ENCODE data around the gene TMEM120B. TPM values are rescaled to one million over a fixed set of nuclear protein-coding genes. Genes with fewer than 3 reads are reported as not detected.
A peak's percentile ranks its signal among the peaks of the same experiment; 100 is the strongest.

Gene TMEM120B
- total and polyA plus RNA-seq, 2 of the 13 experiments (the other 11 are each of a cell fraction or from before 2014, with no cell fraction given): 7.1 to 12.9 TPM

- Histone ChIP-seq H3K36me3 (replicated peaks in 1 of 2; ENCODE audit: control insufficient read depth in 1 of 2, insufficient read depth in 2 of 2, low read length in 2 of 2) (peaks cover 9 to 12% of the 10 kb centered on the region in 2 experiments; a peak in 2 of 5 replicates), H3K27me3 (ENCODE audit: control insufficient read depth in 1 of 2, insufficient read depth in 2 of 2, low read length in 2 of 2) (no peaks in the 10 kb centered on the region; a peak in 1 of 5 replicates), H3K9ac (ENCODE audit: insufficient read depth, low read depth, low read length) (peak overlapping the region; percentile 98), H3K79me2 (ENCODE audit: insufficient read depth, low read length) (peaks cover 46% of the 10 kb centered on the region), H2AFZ (ENCODE audit: low read length) (no peak overlapping the region), H4K20me1 (ENCODE audit: insufficient read depth, low read length) (0 out of 2 replicates have a peak, but pooled peaks cover 2% of the 10 kb centered on the region), H3K27ac (ENCODE audit: extremely low read length, insufficient read depth, low read length) (peak overlapping the region; percentile 77), H3K4me1 (ENCODE audit: insufficient read depth, low read length) (peaks cover 27% of the 10 kb centered on the region), H3K4me2 (ENCODE audit: low read depth, low read length) (peak overlapping the region; percentile 100), H3K4me3 (replicated peaks in 1 of 3; ENCODE audit: insufficient read depth in 1 of 3, low read depth in 2 of 3, low read length in 3 of 3) (peak overlapping the region; percentile 71 to 88 (median 79)), H3K9me3 (ENCODE audit: low read length) (no peaks in the 10 kb centered on the region)
- WGBS (ENCODE audit: low lambda C conversion rate): 2% methylated on average over 25 of the region's 63 CpGs
- no peak for FAIRE-seq
- no TSS peak for BruUV-seq (replicated peaks)
- ChIA-PET POLR2A (interaction anchor here (1.5 to 14.5 kb wide), 4 partner anchors 2 to 57 kb away, joined by 4 to 393 read pairs (median 209); partner anchors contain the start of genes HPD, RHOF and SETD1B), CTCF (ENCODE audit: low intra/inter-chr PET ratio, low total read pairs) (no interaction called here)
- intact Hi-C loops (cut with micrococcal nuclease; ENCODE audit: unreplicated experiment) (no loop called here), in situ Hi-C loops (cut with HindIII; ENCODE audit: extremely low pct_ligation_motif_present, low pct_unique_long_range_greater_than_20kb) (no loop called here)
- ATAC-seq: peak; percentile 28
- peak; percentile 55 for DNase-seq (ENCODE audit: low spot score)
- peak; percentile 21; the same call in 1 of the 2 replicates for TF ChIP-seq SALL2 (CRISPR knock-in tag; IDR thresholded peaks at IDR 0.05)
- TF ChIP-seq TEAD2 (CRISPR knock-in tag; IDR thresholded peaks at IDR 0.05): no peak
- TF ChIP-seq HINFP (CRISPR knock-in tag; IDR thresholded peaks at IDR 0.05; ENCODE audit: low read depth): no peak
- no peak for TF ChIP-seq ZMAT3 (CRISPR knock-in tag; conservative IDR thresholded peaks at IDR 0.05)
- no peak for TF ChIP-seq HOXD1 (CRISPR knock-in tag; IDR thresholded peaks at IDR 0.05)
- TF ChIP-seq ZNF546 (CRISPR knock-in tag; conservative IDR thresholded peaks at IDR 0.05): no peak
- TF ChIP-seq ZNF605 (CRISPR knock-in tag; IDR thresholded peaks at IDR 0.05): no peak
- TF ChIP-seq CENPX (CRISPR knock-in tag; IDR thresholded peaks at IDR 0.05): no peak
- TF ChIP-seq JUNB (CRISPR knock-in tag; IDR thresholded peaks at IDR 0.05; ENCODE audit: borderline replicate concordance): no peak
- TF ChIP-seq POLR2G (IDR thresholded peaks at IDR 0.05; ENCODE audit: low read depth, low read length): peak; percentile 63; the same call in 1 of the 2 replicates
- TF ChIP-seq SALL1 (CRISPR knock-in tag; IDR thresholded peaks at IDR 0.05): no peak
- no peak for TF ChIP-seq CENPBD1 (CRISPR knock-in tag; IDR thresholded peaks at IDR 0.05; ENCODE audit: borderline replicate concordance, low read depth)
- TF ChIP-seq ZNF761 (CRISPR knock-in tag; conservative IDR thresholded peaks at IDR 0.05): no peak
- no peak for TF ChIP-seq NFIC (IDR thresholded peaks at IDR 0.05; ENCODE audit: low read length)
- TF ChIP-seq NR2F6 (IDR thresholded peaks at IDR 0.05): no peak
- no peak for TF ChIP-seq NR2F6 (CRISPR knock-in tag; IDR thresholded peaks at IDR 0.05)
- TF ChIP-seq NCOA2 (CRISPR knock-in tag; IDR thresholded peaks at IDR 0.05): no peak
- no peak for TF ChIP-seq TBX2 (CRISPR knock-in tag; IDR thresholded peaks at IDR 0.05; ENCODE audit: borderline replicate concordance)
- no peak for TF ChIP-seq ZNF160 (CRISPR knock-in tag; IDR thresholded peaks at IDR 0.05)
- no peak for TF ChIP-seq NR2F1 (CRISPR knock-in tag; IDR thresholded peaks at IDR 0.05)
- no peak for TF ChIP-seq NR2C2 (CRISPR knock-in tag; IDR thresholded peaks at IDR 0.05; ENCODE audit: borderline replicate concordance)
- TF ChIP-seq ZBTB26 (CRISPR knock-in tag; IDR thresholded peaks at IDR 0.05; ENCODE audit: borderline replicate concordance): no peak; the same call in 1 of the 2 replicates
- TF ChIP-seq HDAC6 (IDR thresholded peaks at IDR 0.05; ENCODE audit: low read depth, low read length): no peak
- no peak for TF ChIP-seq MZF1 (CRISPR knock-in tag; IDR thresholded peaks at IDR 0.05; ENCODE audit: borderline replicate concordance)
These were observed 92.0 kb downstream of the TMEM120B start for GRCh38 chr12:121804417-121805111.
